ENCODE results near the gene LBR.

LBR gene

DNA sequence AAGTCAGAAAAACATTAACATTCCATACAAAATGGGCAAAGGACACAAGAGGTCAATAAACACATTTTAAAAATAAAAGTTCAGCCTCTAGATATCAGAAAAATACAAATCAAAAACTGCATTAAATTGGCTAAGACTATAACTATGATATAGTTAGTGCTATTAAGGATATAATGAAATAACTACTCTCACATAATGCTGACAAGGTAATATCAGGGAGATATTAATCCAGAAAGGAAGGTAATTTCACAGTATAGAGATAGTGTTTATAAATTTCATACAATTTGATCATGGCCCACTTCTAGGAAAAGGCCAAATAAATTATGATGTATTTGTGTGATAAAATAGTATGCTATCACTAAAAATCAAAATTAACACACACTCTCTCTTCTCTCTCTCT, 61.8 kb downstream of the LBR start:
- no peak for DNase-seq

DNA sequence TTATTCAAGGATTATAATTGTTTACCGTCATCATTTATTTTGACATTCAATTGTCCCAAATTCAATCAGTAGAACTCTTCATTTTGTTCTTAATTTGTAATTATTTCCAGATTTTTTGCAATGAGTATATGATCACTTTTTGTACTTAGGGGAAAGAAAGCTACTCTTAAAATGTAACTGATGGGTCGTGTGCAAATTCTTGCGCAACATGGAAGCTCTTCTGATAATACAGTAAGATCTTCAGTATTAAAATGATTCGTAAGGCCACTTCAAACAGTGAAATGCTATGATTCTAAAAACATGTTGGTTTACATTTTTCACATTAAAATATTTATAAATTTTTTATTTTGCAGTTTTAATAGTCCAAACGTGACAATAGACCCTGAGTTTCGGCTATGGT, 63.4 kb downstream of the LBR start:
- no peak for DNase-seq

DNA sequence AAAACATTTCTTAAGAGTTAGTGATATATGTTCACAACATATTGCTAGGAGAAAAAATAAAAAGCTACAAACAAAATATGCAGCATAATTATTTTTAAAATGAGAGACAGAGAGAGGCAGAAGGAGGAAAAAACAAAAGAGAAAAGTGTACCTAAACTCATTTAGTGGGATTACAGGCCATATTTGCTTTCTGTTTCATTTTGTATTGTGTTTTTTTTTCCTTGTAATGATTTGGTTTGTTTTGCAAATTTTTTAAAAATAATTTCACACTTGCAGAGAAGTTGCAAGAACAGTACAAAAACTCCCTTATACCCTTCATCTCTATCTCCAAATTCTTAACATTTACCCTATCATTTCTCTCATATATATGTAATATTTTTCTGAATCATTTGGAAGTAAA, 65.0 kb downstream of the LBR start:
- DNase-seq, result no peak

DNA sequence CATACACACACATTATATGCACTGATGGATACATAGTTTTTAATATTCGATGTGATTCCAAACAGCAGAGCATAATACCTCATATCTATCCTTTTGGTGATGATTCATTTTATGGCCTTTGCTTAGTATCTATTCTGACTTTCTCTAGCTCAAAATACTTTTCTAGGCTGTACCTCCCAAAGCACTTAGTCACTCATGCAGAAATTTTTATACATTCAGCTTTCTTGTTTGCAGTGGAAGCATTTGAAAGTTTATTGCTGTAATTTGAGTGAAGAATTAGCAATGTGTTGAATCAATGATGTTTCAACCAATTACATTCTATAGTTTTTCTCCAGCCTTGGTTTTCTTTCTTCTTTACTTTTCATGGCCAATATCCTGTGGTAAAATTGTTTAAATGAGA, 66.7 kb downstream of the LBR start:
- DNase-seq, result no peak

DNA sequence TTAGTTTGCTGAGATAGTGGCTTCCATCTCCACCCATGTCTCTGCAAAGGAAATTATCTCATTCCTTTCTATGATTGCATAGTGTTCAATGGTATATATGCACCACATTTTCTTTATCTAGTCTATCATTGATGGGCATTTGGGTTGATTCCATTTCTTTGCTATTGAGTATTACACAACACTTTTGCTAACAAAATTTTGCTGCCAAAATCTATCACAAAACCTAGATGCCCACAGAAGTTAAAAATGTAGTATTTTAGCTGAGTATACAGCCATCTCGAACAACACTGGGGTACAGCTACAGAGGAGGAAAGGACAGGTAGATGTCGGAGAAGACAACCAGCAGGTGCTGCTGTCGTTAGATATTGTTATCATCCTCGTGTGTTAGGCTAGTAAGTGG, 67.7 kb downstream of the LBR start:
- DNase-seq, result no peak

DNA sequence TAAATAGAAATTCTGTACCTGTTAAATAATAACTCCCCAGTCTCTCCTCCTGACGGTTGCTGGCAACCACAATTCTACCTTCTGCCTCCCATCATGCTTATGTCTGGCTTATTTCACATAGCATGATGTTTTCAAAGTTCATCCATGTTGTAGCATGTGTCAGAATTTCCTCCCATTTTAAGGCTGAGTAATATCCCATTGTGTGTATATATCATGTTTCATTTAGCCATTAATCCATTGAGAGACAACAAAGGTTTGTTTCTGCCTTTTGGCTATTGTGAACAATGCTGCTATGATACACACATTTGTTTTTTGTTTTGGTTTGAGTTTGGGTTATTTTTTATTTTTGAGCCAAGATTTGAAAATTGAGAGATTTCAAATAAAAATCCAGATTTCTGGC, 72.0 kb downstream of the LBR start:
- no peak for DNase-seq

DNA sequence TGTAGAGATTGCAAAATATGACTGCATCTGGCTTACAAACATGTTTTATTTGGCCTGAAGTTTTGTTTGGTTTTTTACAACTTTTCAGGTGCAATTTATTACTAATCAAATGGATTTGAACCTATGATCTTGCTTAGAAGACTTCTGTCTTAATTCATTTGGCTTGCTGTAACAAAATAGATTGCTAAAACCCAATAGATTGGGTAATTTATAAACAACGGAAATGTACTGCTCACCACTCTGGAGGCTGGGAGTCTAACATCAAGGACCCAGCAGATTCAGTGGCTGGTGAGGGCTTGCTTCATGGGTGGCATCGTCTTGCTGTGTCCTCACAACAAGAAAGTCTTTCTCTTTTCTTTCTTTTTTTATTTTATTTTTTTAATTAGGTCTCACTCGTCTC, 72.9 kb downstream of the LBR start:
- no peak for DNase-seq
